Bronchial epithelial cell (primary cell): ENCODE data around the gene SAMD10. TPM values are rescaled to one million over a fixed set of nuclear protein-coding genes. Genes with fewer than 3 reads are reported as not detected.

Experiments
- DNase-seq: peaks from one replicate; pipeline ENCODE4 v3.0.0-alpha.2; 2010; ENCODE audit warnings: low read depth
- FAIRE-seq: peaks from 2 replicates; lab custom pipeline; 2011; peaks lifted over from hg19 to GRCh38; lab: Jason Lieb, UNC
- H3K27me3 ChIP-seq: 2 replicates; pipeline ENCODE4 v1.5.1; 2011; ENCODE audit warnings: low read length; ENCODE audit not compliant: control insufficient read depth, insufficient read depth
- H3K36me3 ChIP-seq: 2 replicates; pipeline ENCODE4 v1.5.1; 2011; ENCODE audit warnings: low read length; ENCODE audit not compliant: control insufficient read depth, insufficient read depth
- H3K4me3 ChIP-seq: 2 replicates; pipeline ENCODE4 v1.5.1; 2011; ENCODE audit warnings: mild to moderate bottlenecking, low read depth, low read length, control low read depth
- CTCF ChIP-seq: IDR thresholded peaks from 2 replicates; pipeline ENCODE4 v1.5.1; 2011; ENCODE audit warnings: mild to moderate bottlenecking, moderate library complexity, low read length, control low read depth, inconsistent platforms; ENCODE audit not compliant: insufficient read depth, severe bottlenecking
- total RNA-seq: library from RNA; depleted of rRNA; stranded (reverse); fragments of >200 nt; gene quantifications from 2 replicates; pipeline ENCODE4 v1.2.1, GENCODE V29; 2014

The SAMD10 gene
- total RNA-seq, 1 donor from 2014 or later = 1.1 TPM

DNA sequence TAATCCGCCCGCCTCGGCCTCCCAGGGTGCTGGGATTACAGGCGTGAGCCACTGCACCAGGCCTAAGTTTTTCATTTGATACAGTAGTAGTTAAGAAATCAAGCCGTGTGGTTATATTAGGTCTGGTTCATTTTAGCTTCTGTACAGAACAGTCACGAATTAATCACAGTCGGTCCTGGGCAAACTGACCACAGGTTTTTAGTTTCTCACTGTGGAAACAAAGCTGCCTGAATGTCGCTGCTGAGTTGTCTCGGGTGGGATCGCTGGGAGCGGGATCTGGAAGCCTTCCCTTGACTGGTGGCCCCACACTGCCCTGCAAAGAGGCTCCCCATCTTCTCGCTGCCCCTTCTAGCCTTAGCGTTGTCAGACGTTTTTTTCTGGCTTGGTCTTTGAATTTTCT lies 41.8 kb downstream of the SAMD10 start:
- no peak for TF ChIP-seq CTCF
- Histone ChIP-seq H3K4me3 (no peak overlapping the region), H3K36me3 (peaks cover 23% of the 10 kb centered on the region), H3K27me3 (no peaks in the 10 kb centered on the region)
- FAIRE-seq (no peak), DNase-seq (no peak)

DNA sequence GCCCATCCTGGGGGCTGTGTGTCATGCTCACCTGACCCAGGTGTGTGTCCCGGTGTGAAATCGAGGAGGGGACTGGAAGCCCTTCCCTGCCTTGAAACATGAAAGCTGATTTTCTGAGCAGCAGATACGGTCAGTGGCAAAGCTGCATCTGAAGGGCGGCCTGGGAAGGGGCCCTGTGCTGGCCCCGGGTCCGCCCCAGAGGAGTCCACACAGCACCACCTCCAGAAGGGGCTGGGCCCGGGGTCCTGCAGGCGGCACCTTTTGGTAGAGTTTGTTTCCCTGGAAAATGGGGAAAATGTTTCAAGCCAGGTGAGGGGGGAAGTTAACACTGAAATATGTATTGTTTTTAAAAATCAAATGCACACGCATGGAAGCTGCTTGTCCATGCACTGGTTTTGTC lies 44.0 kb downstream of the SAMD10 start:
- Histone ChIP-seq H3K36me3 (peaks cover 38% of the 10 kb centered on the region), H3K4me3 (no peak overlapping the region), H3K27me3 (no peaks in the 10 kb centered on the region)
- no peak for DNase-seq
- no peak for FAIRE-seq
- no peak for TF ChIP-seq CTCF

DNA sequence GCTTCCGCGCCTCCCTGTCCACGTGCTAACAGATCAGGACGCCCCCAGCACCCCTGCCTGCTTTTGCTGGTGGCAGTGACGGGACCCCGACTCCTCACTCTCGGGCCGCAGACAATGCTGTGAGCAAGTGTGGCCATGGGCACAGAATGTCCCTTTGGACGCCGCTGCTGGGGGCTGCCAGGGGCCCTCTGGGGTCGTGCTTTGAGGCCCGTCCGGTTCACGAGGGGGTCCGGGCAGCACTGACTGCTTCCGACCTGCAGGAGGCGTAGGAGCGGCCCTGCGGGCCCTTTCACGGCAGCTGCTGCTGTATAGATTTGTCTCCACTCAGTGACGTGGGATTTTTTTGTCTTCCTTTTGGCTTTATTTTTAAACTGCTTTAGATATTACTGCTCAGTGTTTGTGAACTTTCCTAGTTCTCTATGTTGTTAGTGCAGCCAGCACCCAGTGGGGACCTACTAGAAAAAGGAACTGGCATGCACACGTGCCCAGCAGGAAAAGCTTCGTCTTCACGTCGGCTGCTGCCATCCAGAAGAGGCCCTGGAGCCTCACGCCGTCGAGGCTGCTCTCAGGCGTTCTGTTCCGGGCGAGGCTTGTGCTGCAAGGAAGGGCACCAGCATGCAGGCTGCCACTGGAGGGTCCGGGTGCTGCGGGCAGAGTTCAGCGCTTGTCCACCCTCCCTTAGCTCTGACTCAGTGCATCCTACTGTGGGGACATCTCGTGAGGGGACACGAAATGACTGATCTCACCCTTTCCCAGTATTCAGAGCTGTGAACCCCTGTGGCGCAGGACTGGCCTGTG lies 45.0 kb downstream of the SAMD10 start:
- Histone ChIP-seq H3K36me3 (peaks cover 38% of the 10 kb centered on the region), H3K4me3 (no peak overlapping the region), H3K27me3 (no peaks in the 10 kb centered on the region)
- no peak for DNase-seq
- TF ChIP-seq CTCF = peak; percentile 42
- no peak for FAIRE-seq

GRCh38 chr20:63933646-63934045 lies 45.8 kb downstream of the SAMD10 start:
- peaks cover 42% of the 10 kb centered on the region for H3K36me3 ChIP-seq
- no peak for DNase-seq
- no peaks in the 10 kb centered on the region for H3K27me3 ChIP-seq
- no peak overlapping the region for H3K4me3 ChIP-seq
- no peak for TF ChIP-seq CTCF
- FAIRE-seq = no peak

GRCh38 chr20:63932606-63933160 lies 46.8 kb downstream of the SAMD10 start:
- TF ChIP-seq CTCF = no peak
- FAIRE-seq (no peak), DNase-seq (no peak)
- Histone ChIP-seq H3K4me3 (no peak overlapping the region), H3K27me3 (no peaks in the 10 kb centered on the region), H3K36me3 (peaks cover 46% of the 10 kb centered on the region)

GRCh38 chr20:63931735-63932134 lies 47.7 kb downstream of the SAMD10 start:
- no peaks in the 10 kb centered on the region for H3K27me3 ChIP-seq
- TF ChIP-seq CTCF = no peak
- DNase-seq = no peak
- no peak overlapping the region for H3K4me3 ChIP-seq
- no peak for FAIRE-seq
- H3K36me3 ChIP-seq = peaks cover 46% of the 10 kb centered on the region
